ENCODE measurements around the gene IRF2. TPM values are rescaled to one million over a fixed set of nuclear protein-coding genes. Genes with fewer than 3 reads are reported as not detected.

IRF2 gene
- total RNA-seq, 3 donors from 2014 or later (not counting 1 experiment from before 2014, with no cell fraction given): 50.6 to 68.5 (median 59.8) TPM

DNA sequence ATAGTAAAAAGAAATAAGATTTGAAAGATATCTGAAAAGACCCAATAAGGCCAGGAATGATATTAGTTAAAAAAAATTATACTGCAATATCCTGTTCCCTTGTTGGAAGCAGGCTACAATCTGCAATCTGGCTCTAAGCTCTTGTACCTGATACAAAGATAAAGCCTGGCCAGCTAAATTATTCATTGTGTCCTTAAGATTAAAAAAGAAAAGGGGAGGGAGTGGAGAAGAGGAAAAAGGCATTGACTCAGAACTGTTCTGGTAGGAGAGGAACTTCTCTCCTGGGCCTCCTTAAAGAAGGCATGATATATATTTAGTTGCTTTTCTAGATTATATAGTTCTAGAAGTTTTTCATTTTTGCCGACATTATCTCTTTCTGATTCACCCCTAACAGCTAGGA lies 46.7 kb downstream of the IRF2 start:
- Histone ChIP-seq H3K4me3 (ENCODE audit: low read length) (no peak overlapping the region), H3K4me1 (ENCODE audit: control insufficient read depth, insufficient read depth, low read length) (peaks cover 9% of the 10 kb centered on the region), H3K36me3 (ENCODE audit: control insufficient read depth, insufficient read depth, low read length) (peaks cover 34% of the 10 kb centered on the region), H3K9me3 (ENCODE audit: control insufficient read depth, insufficient read depth, low read length) (no peaks in the 10 kb centered on the region), H3K27me3 (ENCODE audit: control insufficient read depth, insufficient read depth, low read length) (no peaks in the 10 kb centered on the region), H3K27ac (ENCODE audit: low read length) (no peak overlapping the region)
- H3K27me3 Mint-ChIP-seq (ENCODE audit: low read depth in 2 of 2): no peaks in the 10 kb centered on the region
- intact Hi-C loops (cut with micrococcal nuclease): no loop called here
- DNase-seq (no peak), ATAC-seq (no peak)
- no peak overlapping the region for H3K4me3 Mint-ChIP-seq
- H3K36me3 Mint-ChIP-seq: peaks cover 1% of the 10 kb centered on the region
- TF ChIP-seq, protein P1, sequence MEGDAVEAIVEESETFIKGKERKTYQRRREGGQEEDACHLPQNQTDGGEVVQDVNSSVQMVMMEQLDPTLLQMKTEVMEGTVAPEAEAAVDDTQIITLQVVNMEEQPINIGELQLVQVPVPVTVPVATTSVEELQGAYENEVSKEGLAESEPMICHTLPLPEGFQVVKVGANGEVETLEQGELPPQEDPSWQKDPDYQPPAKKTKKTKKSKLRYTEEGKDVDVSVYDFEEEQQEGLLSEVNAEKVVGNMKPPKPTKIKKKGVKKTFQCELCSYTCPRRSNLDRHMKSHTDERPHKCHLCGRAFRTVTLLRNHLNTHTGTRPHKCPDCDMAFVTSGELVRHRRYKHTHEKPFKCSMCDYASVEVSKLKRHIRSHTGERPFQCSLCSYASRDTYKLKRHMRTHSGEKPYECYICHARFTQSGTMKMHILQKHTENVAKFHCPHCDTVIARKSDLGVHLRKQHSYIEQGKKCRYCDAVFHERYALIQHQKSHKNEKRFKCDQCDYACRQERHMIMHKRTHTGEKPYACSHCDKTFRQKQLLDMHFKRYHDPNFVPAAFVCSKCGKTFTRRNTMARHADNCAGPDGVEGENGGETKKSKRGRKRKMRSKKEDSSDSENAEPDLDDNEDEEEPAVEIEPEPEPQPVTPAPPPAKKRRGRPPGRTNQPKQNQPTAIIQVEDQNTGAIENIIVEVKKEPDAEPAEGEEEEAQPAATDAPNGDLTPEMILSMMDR (IDR thresholded peaks at IDR 0.05): no peak
- H3K27ac Mint-ChIP-seq: peak overlapping the region; percentile 65 to 76
- peaks cover 66 to 70% of the 10 kb centered on the region in 2 donors for H3K4me1 Mint-ChIP-seq
- no peaks in the 10 kb centered on the region for H3K9me3 Mint-ChIP-seq
- WGBS (ENCODE audit: insufficient coverage): no CpG with 5 or more reads among the region's 1 CpG

DNA sequence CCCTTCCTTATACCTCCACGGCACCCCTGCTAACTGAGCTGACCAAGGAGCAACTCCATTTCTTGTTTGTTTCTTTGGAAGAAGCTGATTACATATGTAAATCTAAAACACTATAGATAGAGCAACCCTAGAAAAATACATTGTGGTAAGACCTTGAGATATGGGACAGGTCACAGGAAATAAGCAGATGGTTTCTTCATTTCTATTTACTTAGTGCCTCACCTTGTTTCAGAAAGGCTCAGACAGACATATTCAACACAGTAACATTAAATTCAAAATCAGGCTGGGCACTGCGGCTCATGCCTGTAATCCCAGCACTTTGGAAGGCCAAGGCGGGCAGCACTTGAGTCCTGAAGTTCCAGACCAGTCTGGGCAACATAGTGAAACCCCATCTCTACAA lies 47.3 kb downstream of the IRF2 start:
- peaks cover 66 to 70% of the 10 kb centered on the region in 2 donors for H3K4me1 Mint-ChIP-seq
- H3K27me3 ChIP-seq (ENCODE audit: control insufficient read depth, insufficient read depth, low read length): no peaks in the 10 kb centered on the region
- no peak overlapping the region for H3K27ac ChIP-seq (ENCODE audit: low read length)
- no peaks in the 10 kb centered on the region for H3K27me3 Mint-ChIP-seq (ENCODE audit: low read depth in 2 of 2)
- peaks cover 2 to 3% of the 10 kb centered on the region in 2 donors for H3K9me3 Mint-ChIP-seq
- peaks cover 34% of the 10 kb centered on the region for H3K36me3 ChIP-seq (ENCODE audit: control insufficient read depth, insufficient read depth, low read length)
- no peak overlapping the region for H3K4me3 Mint-ChIP-seq
- H3K4me3 ChIP-seq (ENCODE audit: low read length): no peak overlapping the region
- DNase-seq: no peak
- TF ChIP-seq, protein P1 (IDR thresholded peaks at IDR 0.05): no peak
- peaks cover 9% of the 10 kb centered on the region for H3K4me1 ChIP-seq (ENCODE audit: control insufficient read depth, insufficient read depth, low read length)
- peak overlapping the region; percentile 65 to 76 for H3K27ac Mint-ChIP-seq
- ATAC-seq: no peak
- intact Hi-C loops (cut with micrococcal nuclease): no loop called here
- 98% methylated on average over 2 of the region's 3 CpGs for WGBS (ENCODE audit: insufficient coverage)
- H3K9me3 ChIP-seq (ENCODE audit: control insufficient read depth, insufficient read depth, low read length): no peaks in the 10 kb centered on the region
- peaks cover 7% of the 10 kb centered on the region for H3K36me3 Mint-ChIP-seq

DNA sequence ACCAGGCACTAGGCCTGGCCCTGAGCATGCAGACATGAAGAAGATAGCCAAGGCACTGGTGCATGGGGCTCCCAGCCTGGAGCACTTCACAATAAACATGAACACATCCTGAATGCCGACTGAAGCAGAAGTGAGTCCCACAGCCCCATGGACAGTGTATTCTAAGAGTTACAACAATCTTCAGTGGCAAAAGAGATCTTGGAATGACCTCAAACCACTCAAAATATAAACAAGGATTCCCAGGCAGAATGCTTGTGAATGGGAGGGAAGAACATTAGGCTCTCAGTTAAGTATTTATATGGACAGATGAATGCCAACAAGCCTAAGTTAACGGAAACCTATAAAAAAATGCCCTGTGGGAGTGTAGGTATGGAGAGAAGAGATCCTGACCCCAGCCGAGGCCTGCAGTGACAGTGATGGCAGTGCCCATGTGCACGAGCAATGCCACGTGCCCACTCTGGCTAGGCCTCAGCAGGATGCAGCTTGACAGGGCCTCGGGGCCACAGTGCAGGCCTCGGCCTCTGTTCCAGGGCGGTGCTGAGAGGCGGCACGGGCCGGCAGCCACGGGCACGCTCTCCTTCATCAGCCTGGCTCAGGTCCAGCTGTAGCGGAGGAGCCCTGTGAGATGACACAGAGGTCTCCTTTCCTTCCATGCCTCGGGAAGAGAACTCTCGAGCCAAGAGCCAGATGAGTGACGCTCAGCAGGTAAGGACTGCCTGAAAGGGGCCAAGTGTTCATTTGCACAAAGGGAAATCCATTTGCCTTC lies 49.2 kb downstream of the IRF2 start:
- Mint-ChIP-seq H3K4me1 (peaks cover 69 to 72% of the 10 kb centered on the region in 2 donors), H3K9me3 (peaks cover 2 to 3% of the 10 kb centered on the region in 2 donors), H3K27me3 (ENCODE audit: low read depth in 2 of 2) (no peaks in the 10 kb centered on the region), H3K36me3 (peaks cover 7% of the 10 kb centered on the region), H3K27ac (peak overlapping the region; percentile 74 to 92), H3K4me3 (no peak overlapping the region)
- H3K9me3 ChIP-seq (ENCODE audit: control insufficient read depth, insufficient read depth, low read length): no peaks in the 10 kb centered on the region
- no peaks in the 10 kb centered on the region for H3K27me3 ChIP-seq (ENCODE audit: control insufficient read depth, insufficient read depth, low read length)
- H3K4me1 ChIP-seq (ENCODE audit: control insufficient read depth, insufficient read depth, low read length): peaks cover 8% of the 10 kb centered on the region
- no peak for ATAC-seq
- H3K4me3 ChIP-seq (ENCODE audit: low read length): no peak overlapping the region
- H3K36me3 ChIP-seq (ENCODE audit: control insufficient read depth, insufficient read depth, low read length): peaks cover 34% of the 10 kb centered on the region
- intact Hi-C loops (cut with micrococcal nuclease): no loop called here
- DNase-seq: no peak
- no peak overlapping the region for H3K27ac ChIP-seq (ENCODE audit: low read length)
- TF ChIP-seq, protein P1 (IDR thresholded peaks at IDR 0.05): no peak
- 96% methylated on average over 17 of the region's 17 CpGs for WGBS (ENCODE audit: insufficient coverage)
